Islet of Langerhans (tissue), 1 donor: ENCODE data around the gene DTX4.
A peak's percentile ranks its signal among the peaks of the same experiment; 100 is the strongest.

Experiments
- FAIRE-seq: peaks from one replicate; lab custom pipeline; 2011; peaks lifted over from hg19 to GRCh38; lab: Jason Lieb, UNC

DTX4 gene

DNA sequence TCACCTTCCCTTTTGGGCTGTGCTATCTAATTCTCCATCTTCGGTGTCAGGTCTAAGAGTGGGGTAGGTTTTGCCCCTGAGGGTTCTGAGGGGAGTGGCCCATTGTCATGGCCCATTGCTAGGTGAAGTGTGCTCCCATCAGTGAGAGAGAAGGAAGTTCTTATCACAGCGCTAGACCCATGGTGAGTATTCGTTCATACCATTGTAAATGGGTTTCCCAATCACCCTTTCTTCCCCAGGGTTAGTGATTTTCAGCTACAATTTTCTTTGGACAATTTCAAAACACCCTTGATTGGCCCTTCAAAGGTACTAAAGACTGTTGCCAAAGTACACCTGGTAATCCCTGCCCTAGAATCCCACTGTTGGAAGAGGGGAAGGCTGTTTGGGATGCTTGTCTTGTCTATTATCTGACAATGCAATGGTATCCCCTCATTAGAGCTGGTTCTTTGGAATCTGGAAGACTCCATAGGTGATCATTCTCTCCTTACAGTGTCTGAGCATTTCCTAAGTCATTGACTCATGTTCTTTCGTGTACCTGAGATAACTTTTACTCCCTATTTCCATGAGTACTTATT lies 20.6 kb downstream of the DTX4 start:
- FAIRE-seq = no peak

DNA sequence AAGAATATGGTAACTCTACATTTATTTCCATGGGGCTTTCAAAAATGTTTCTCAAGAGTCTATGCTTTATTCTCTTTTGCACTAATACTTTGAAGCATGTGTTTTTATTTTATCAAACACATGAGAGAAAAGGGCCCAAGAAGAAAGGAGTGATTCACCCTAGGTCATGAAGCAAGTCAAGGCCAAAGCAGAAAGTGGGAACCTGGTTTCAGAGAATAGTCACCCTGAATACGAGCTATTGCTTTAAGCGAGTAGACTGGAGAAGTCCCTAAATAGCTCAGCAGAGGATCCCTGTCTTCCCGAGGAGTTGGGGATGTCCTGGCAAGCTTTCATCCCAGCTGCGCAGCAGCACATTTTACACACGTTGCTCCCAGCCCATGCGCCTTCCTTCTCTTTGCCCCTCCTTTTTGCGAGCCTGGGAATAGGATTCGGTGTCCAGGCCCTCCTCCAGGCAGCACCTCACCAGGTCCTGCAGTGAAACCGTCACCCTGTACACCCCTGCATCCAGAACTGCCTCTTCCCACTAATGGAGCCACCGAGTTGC lies 21.7 kb downstream of the DTX4 start:
- no peak for FAIRE-seq

DNA sequence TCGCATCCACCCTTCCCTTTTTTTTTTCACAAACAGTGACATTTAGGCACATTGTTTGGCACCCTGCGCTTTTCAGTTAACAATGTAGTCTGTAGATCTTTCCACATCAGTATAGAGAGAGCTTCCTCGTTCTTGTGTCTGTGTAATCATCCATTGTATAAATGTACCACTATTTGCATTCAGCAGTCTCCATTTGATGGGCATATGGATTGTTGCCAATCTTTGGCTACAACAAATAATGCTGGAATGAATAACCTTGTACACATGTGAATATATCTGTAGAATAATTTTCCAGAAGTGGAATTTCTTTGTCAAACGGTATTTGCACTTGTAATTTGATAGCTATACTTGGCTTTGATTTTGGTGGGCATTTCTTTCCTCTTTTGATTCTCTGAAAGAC lies 23.7 kb downstream of the DTX4 start:
- FAIRE-seq = no peak

DNA sequence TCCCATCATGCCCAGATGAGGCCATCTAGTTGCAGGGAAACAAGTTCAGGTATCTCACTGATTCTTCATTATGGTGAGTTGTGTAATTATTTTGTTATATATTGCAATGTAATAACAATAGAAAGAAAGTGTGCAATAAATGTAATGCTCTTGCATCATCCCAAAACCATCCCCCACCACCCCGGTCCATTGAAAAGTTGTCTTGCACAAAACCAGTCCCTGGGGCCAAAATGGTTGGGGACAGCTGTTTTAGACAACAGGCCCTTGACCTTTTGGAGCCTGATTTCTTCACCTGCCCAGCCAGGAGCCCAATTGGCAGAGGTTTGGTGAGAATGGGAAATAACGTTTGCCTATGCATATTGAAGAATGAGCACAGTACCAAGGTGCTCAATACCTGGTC lies 24.8 kb downstream of the DTX4 start:
- no peak for FAIRE-seq

DNA sequence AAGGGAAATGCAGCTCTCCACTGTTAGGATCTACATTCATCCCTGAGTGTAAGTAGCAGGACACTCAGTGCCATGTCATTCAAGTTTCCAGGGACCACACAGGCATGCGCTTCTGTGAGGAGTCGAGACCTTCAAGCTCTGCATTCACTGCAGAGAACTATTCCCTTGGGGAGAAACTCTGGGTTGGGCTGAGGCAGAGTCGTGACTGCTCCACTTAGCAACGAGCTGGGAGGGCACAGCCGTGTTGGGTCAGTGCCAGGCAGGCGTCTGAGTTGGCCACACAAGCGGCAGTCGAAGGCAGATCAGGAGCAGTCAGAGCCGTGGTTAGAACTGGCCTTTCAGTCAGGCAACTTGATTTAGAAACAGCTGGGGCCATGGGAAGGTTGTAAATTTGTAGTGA lies 26.1 kb downstream of the DTX4 start:
- FAIRE-seq = no peak

DNA sequence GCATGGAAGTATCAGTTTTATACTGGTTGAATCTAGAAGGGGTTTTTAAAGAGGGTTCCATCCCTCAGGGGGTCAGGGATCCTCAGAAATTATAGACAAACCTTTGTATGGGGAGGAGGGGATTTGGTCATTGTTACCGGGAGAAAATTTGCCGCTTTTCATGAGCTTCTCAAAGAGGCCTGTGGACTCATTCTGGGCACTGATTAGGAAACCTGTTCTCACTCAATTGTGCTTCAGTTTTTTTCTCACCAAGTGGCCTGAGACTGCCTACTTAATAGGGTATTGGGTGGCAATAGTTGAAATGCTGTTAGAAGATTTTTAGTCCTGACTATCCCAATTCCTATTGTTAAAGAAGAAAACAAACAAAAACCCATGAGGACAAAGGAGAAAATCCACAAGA lies 26.8 kb downstream of the DTX4 start:
- no peak for FAIRE-seq

DNA sequence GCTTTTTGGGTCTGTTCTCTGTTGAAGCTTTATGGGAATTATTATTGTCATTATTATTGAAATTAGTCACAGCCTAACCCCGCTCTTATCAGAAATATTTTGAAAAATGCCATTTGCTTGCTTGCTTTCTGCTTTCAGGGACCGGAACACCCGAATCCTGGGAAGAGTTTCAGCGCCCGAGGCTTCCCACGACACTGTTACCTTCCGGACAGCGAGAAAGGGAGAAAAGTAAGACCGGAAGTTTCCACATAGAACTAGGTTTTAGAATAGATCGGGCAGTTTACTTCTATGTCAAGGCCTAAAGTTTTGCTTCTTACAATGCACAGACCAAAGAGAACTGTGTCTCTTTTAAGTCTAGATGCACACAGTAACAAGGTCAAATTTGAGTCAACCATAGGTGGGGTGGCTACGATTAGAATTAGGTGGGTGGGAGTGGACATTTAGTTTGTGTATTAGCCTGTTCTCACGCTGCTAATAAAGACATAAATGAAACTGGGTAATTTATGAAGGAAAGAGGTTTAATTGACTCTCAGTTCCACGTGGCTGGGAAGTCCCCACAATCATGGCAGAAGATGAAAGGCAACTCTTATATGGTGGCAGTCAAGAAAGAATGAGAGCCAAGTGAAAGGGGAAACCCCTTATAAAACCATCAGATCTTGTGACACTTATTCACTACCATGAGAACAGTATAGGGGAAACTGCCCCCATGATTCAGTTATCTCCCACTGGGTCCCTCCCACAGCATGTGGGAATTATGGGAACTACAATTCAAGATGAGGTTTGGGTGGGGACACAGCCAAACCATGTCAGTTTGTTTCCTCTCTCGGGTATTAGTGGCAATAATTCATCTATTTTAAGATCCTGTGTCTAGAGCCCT lies 27.9 kb downstream of the DTX4 start:
- FAIRE-seq = no peak

DNA sequence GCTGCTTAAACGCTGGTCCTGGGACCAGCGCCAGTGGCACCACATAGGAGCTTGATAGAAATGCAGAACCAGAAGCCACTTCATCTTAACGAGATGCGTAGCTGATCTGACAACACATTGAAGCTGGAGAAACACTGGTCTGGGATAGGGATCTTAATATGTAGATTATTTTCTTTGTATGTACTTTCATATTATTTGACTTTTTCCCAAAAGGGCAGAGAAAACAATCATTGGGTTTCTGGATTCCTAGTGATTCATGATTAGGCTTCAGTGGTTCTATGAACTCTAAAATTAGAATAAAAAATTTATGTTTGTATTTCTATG lies 28.5 kb downstream of the DTX4 start:
- FAIRE-seq = no peak

DNA sequence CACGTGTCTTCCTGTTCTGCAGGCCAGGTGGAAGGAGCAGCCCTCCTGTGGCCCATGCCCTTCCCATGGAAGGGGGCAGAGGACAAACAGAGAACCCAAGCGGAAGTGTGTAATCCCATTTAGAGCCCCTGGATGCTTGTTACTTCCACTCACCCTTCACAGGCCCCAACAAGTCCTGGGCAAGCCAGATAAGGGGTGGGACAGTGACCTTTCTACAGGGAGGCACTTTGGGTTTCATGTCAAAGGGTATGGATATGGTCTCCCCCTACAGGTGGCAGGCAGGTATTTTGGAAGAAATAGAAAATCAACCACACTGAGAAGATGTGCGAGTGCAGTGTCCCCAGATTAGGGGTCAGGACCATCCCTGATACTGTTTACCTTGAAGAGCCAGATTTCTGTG lies 29.4 kb downstream of the DTX4 start:
- FAIRE-seq = no peak

DNA sequence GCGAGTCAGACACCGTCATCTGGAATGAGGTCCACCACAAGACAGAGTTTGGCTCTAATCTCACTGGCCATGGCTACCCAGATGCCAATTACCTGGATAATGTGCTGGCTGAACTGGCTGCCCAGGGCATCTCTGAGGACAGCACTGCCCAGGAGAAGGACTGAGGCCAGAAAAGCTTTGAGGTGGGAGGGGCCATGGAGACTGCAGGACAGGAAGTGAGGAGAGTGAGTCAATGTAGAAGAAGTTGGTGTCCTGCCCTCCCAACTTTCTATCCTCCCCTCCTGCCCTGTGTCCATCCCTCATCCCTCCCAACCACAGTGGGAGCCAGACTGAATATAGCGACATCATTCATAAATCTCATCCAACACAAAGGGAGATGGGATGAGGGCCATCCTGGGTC lies 32.8 kb downstream of the DTX4 start:
- FAIRE-seq = no peak

DNA sequence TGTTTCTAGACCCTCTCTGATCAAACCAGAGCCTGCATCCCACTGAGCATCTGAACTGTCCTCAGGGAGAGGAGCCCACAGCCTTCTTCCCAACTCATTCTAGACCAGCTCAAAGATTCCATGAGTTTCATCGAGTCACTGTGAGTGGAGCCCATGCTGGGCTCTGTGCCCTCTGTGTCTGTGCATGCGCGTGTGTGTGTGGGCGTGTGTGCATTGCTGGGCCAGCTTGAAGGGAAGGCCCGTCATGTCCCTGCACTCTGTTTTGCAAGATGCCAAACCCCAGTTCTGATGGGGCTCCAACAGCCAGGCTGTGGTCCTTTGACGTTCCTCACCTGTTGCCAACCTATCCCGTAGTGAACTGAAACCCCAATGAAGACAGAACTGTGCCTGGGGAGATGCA lies 33.7 kb downstream of the DTX4 start:
- FAIRE-seq = no peak

DNA sequence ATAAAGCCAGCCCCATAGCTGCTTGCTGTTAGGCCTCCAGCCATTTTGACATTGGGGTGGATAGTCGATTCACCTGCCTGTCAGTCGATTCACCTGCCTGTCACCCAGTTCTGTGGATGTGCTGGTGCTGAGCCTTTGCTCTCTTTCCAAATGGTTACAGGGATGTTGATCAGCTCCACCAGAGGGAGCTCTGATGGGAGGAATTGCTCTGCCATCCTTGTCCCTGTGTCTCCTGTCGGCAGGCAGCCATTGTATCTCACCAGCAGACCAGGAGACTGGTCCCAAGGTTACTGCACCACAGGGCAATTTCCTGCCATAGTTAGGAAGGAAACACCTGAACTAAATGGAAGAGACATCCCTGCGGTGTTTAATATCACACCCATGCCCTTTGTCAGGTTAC lies 34.7 kb downstream of the DTX4 start:
- no peak for FAIRE-seq

DNA sequence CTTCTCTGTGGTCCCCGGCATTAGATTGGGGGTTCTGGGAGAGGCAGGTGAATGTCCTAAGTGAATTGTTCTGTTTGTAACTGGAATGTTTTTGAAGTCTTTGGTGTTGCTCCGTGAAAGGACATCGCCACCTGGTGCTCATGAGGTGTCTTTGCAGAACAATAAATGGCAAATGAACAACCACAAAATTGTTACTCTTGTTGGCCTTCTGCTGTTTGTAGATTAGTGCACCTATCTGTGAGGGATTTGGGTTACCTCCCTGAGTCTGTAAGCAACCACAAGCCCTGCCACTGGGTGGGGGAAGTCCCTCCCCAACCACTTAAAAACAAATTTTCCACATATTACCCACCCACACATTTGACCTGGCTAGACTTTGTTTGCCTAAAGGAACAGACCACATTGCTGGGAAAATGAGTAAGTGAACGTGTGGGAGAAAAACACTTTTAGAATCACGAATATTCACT lies 36.1 kb downstream of the DTX4 start:
- FAIRE-seq = peak; percentile 58

DNA sequence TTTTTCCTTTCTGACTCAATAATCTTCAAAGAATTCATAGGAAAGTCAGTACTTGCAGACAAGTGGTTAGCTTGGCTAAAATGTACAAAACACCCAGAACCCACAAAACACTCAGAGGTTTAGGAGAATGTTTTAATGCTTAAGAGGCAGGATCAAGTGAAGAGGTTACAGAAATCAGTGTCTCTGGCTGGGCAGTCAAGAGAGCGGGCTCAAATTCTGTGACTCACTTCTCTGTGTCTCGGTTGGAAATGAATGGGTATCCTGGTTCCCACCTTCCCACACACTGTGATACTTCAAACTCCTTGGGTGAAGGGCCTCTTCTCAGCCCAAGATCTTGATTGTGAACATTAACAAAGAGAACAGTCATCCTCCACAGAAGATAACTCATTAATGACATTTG lies 37.0 kb downstream of the DTX4 start:
- no peak for FAIRE-seq

DNA sequence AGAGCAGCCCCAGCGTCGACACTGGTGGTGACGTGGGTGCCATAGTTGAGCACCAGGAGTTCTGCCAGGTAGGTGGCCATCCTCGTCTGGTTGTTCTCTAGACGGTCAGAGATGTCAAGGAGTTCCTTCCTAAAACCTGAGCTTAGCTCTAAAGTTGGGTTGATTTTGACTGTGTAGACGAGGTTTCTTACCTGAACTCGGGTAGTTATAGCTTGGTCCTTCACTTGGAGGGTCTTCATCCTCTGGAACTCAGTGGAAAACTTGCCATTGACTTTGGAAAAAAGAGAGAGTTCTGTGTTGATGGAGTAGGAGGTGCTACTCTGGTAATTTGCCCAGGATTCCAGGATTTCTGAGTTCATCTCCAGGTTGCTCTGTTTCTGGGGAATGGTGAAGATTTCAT lies 40.3 kb downstream of the DTX4 start:
- FAIRE-seq = no peak

DNA sequence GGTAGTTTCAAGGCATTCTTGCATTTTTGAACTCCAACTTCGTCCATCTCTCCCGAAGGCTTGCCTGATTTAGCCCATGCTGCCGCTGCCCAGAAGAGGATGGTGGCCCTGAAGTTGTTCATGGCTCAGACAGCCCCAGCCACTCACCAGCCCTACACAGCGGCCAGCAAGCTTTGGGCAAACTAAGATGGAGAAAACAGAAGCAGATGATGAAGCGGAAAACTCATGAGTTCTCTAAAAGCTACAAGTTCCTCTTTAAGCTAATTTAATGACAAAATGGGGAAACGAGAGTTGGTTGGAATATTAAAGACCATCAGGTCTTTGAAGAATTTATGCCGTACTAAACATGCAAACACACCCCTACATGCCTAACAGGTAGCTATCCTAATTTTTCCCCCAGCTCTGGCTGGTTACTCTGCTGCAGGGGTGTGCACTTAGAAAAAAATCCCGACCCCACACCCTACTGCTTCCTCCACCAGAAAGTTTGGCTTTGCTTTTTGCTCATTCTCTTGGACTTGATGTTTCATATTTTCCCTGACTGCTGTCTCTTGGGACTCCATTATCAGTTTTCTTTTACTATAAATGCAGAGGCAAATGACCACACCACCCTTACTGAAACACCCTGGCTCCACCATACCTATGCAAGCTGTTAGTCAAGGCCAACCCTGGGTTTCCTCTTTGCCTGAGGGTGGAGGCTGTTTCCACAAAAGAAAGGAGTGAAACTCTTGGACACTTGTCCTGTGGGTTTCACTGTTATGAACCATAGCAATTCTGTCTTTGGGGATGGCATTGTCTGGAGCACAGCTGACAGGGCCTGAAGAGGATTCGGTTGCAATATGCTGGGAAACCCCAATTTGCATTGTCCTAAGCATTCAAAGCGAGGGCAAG lies 41.1 kb downstream of the DTX4 start, which contains the start of gene MPEG1:
Gene MPEG1 (minus strand): TSS at position 184 of the 888 bp plus-strand sequence. CDS start 62 bp downstream, at position 122.
- FAIRE-seq = no peak

DNA sequence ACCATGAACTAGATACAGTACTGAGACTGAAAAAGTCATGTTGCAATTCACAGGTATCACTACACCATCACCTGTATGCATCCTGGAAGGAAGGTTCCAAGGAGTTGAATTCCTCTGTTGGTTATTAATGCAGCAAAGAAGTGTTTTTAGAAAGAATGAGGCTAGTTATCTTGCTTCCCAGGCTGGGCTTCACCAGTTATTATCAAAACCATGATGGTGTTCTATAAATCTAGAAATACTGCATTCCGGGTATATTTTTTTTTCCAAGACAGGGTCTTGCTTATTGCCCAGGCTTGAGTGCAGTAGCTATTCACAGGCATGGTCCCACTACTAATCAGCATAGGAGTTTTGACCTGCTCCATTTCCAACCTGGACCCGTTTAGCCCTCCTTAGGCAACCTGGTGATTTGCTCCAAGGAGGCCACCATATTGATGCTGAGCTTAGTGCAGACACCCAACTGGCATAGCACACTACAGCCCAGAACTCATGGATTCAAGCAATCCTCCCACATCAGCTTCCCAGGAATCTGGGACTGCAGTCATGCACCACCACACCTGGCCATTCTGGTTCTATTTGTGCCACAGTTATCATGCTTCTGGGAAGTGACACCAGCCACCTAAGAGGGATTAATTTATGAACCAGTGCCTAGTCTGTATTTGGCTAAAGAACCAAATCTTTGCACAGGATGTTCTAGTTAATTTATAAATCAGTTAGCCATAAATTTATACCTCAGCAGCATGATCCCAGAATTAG lies 42.4 kb downstream of the DTX4 start:
- no peak for FAIRE-seq

DNA sequence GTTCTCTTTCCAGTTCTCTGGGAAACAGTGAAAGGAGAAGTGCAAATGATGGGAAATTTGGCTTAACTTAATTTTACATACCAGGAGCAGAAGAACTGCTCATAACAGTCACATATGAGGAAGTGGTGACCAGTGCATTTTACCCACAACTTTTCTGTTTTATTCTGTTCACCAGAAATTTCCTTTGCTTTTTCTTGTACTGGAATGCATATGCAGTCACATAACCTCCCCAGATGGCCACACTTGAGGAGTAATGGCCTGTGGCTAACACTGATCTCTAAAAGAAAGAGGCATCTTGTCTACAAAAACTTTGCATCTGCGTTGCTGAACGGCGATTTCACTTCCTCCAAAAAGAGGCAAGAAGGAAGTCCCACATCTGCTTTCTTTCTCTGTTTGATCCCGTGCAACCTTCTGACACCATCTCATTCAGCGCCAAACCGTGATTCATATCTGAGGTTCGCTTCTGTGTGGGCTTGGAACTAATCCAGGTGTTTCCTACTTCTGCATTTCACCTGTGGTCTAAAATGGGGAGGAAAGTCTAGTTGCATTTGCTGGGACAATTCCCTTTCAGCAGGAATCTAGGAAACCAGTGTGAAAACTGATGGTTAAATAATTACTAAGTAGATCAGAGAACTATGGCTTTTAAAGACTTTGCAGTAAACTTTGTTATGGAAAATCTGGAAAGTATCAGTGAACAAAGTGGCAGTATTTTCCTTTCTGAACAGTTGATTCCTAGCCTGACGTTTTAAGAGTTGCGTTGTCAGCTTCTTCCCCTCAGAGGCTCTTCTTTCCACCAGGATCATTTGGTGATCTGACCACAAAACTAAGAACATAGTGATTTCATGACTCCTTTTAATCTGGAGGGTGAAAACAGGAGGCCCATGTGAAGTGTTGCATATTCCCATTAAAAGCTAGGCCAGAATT lies 45.0 kb downstream of the DTX4 start:
- FAIRE-seq = no peak

DNA sequence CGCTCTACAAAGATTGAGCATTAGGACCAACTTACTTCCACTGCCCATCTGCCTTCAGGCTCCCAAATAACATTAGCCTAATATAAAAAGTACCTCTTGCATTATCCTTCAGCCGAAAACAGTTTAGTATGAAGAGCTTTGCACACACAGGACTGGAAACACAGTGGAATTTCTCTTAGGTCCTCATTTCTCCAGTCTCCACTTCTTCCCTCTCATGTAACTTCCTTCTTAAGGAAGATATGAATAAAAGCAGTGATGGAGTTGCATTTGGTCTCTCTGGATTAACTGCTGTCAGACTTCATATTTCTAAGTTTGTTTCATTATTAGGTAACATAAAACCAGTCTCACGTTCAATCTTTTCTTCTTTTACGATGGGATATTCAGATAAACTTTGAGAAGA lies 46.4 kb downstream of the DTX4 start:
- FAIRE-seq = no peak

DNA sequence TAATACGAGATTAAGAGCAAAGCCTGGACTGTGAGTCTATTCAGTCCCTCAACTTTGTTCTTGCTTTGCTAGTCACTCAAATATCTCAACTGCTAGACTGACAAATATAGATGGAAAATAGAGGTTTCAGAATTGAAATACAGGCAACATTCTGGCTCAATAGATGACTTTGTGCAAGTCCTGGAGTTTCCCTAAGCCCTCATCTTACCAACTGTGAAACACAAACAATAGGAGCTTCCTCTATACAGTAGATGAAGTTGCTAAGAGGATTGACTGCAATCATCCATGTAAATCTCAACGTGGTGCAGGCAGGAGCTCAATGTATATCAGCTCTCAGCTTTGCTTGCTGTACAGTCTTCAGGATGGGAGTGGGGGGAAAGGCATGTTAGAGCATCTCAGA lies 47.0 kb downstream of the DTX4 start:
- no peak for FAIRE-seq

DNA sequence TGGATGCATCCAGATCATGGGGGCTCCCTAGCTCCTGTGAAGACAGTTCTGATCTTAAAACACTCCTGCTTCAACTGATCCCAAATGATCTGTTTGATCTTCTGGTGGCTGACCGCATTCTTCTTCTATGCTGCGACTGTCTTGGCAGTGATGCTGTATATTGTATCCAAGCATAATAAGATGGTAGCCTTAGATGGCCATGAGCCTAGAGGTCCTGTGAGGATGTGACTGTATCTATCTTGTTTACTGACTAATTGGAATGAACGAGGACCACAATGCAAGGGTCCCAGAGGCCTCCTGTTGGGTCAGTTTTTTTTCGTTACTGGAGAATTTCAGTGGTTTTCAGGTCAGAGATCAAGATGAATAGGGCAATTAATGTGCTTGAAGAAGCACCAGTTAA lies 47.9 kb downstream of the DTX4 start:
- no peak for FAIRE-seq
